Non-pigmented ciliary epithelial cell (primary cell): Measurements from ENCODE around the gene CDC42BPG.
A peak's percentile ranks its signal among the peaks of the same experiment; 100 is the strongest.

ENCODE experiments used
- DNase-seq: peaks from one replicate; pipeline ENCODE4 v3.0.0-alpha.2; 2010; ENCODE audit warnings: low read depth

CDC42BPG gene

DNA sequence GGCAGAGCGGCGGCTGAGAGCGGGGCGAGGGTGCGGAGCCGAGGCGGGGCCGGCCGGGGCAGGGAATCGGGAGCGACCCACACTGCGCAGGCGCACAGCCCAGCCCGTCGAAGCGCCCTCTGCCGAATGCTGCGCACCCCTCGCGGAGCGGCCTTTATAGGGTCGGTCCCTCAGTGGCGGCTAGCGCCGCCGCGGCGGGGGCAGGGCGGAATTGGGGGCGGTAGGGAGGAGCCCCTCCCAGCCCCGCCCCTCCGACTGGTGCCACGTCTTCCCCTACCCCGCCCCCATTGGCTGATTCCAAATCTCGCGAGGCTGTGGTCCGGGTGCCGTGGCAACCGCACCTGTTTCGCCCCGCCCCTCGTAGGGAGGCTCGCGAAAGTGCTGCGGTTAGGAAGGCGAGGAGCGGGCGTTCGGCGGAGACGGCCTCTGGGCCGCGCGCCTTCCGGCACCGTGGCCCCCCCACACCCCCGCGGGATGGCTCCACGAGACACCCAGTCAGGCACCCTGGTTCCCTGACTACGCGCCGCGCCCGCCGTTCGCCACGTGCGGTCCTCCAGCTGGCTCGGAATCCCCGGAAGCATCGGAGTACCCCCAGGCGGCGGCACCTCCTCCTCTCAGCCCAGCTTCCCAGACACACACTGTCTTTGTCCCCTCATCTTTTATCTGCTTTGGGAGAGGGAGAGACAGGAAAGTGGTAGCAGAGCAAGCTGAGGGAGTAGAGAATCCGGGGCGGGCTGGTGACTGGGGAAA is 34.2 kb upstream of the CDC42BPG start, which contains the start of gene EHD1:
TSS of gene EHD1 (minus strand) at position 128 of the 750 bp plus-strand sequence. CDS start 157 bp downstream, outside the sequence.
- peak; percentile 84 for DNase-seq

DNA sequence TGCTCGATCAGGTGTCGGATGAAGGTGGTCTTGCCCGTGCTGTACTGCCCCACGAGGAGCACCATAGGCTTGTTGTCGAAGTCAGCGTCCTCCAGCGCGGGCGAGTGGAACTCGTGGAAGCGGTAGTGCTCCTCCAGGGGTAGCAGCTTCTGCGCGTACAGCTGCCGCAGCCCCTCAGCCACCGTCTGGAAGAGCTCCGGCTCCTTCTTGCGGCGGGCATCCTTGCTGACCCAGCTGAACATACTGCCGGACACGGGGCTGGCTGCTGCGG is 33.7 kb upstream of the CDC42BPG start:
- no peak for DNase-seq

DNA sequence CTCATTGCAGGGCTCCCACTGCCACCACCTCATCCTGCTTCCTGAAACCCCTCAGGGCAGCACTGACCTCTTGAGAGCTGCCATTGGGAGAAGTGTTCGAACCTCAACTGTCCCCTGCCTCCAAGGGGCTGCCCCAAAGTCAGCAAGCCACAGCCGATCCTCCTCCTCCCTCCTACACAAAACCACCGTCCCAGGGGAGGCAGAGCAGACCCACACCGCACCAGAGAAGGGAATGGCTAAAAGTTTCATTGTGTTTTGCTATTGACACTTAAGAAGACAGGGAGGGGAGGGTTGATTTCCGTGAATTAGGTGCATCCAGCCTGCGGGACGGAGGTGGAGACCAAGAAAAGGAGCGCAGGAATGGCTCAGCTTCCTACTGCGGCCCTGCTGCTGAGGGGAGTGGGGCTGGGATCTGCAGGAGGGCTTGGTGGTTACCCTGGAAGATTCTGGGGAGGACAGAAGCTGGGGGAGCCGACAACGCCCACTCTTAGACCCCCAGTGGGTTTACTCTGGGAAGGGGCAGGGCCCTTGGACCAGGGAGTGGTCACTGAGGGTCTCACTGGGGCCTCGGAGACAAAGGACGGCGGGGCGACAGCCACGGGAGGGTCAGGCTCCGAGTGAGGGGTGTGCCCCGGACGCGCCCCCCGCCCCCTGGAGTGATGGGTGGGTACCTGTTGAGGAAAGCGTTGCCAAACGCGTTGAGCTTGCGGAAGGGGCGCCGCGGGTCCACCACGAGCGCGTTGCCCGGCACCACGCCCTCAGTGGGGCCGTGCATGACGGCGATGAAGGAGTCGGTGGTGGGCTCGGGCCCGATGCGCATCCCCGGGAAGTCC is 33.2 kb upstream of the CDC42BPG start:
- no peak for DNase-seq

DNA sequence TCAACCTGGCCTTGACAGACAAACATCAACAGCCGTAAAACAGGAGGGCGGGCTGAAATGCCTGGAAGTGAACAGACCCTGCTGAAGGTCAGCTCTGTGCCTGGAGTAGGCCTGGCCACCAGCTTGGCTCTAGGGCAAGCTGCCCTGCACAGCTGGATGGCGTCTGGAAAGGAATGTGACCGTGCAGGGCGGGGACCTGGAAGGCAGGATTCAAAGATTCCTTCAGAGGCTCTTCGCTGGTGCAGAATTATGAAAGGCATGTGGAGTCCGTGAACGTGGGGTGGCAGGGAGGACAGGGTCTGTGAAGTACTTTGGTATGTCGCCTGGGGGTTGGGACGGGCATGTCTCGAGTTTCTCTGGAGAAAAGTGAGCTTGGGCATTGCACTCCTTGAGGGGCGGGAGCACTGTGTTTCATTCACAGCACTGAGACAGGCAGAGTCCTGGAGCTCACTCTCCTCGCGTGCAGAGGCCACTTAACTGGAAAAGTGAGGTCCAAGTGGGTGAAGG is 32.4 kb upstream of the CDC42BPG start:
- no peak for DNase-seq

DNA sequence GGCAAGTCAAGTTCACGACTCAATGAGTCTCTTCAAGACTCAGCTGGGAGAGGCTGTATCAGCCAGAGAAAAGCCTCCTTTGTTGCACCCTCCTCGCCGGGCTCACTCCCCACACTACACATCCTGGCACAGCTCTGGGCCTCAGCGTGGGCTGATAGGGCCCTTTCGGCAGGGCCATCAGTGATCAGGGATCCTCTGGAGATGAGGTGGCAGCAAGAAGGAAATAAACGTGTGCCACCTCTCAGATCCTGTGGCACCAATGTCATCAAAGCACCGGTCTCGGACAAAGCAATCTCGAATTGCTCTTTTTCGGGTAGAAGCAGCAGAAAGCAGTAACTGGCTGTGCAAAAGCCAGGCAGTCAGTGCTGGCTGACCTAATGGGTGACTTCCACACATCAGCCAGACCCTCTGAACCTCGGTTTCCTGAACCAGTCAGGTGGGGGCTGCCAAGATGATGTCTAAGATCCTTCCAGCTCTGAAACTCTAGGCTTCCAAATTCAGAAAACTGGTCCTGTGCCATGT is 31.8 kb upstream of the CDC42BPG start:
- DNase-seq = no peak

DNA sequence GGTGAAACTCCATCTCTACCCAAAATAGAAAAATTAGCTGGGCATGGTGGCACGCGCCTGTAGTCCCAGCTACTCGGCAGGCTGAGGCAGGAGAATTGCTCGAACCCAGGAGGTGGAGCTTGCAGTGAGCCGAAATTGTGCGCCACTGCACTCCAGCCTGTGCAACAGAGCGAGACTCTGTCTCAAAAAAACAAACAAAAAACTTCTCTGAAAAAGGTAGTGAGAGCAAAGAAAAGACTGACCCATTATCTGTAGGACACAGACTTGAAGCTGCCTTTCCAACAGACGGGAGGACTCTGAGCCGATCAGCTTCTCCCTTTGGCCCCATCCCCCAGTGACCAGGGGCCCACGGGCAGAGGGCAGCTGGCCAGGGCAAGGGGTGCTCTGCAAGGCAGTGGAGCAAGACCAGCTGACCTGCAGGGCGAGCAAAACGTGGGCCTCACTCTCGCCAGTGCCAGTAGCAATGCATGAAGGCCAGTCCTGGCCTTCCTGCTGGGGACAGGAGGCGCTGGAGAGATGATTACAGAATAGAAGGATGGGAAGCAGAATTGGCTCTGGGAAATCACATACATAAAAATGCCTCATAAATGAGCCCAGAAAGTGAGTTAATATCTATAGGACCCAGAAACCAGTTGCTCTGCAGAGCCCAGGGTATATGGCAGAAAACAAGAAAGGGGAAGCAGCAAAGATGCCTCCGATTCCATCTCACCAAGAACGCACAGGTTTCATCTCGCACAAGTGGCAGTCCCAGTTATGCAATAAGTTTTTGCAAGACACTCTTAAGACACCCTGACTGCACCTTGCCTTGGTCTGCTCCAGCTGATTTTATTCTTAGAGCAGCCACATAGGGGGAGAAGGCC is 31.1 kb upstream of the CDC42BPG start:
- no peak for DNase-seq

DNA sequence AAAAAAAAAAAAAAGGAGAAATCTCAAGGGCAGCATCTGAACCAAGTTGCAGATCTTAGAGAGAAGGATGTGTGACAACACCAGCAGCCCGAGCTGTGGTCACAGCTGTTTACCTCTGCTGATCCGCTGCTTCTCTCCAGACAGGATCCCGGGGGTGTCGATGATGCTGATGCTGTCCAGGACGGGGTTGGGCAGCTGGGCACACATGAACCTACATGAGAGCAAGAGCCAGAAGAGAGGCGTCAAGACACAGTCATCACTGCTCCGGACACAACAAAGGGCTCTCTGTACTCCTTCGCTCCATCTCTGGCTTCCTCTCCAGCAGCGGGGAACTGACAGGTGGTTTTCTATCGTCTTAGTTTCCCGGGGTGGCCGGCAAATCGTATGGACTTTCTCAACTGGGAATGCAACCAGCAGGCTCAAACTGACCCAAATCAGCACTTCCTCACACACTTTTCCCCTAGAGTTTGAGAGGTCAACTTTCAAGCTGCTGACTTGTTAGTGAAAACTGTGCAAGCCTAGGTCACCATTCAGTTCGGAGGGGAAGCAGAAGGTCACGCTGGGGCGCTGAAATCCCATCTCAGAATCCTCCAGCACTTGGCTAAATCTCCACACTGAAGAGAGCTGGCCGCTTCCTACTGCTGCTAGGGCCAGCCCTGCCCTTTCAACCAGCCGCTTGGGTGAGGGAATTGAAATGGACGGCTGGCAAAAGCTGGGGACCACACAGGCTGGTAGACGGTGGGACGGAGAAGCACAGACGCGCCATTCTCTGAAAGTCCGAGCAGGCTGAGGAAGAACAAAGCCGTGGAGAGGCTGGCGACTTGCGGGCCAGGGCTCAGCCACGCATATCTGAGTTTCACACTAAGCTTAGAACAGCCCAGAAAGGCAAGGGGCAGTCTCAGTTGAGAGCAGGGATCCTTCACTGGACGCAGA is 30.1 kb upstream of the CDC42BPG start:
- DNase-seq = no peak

DNA sequence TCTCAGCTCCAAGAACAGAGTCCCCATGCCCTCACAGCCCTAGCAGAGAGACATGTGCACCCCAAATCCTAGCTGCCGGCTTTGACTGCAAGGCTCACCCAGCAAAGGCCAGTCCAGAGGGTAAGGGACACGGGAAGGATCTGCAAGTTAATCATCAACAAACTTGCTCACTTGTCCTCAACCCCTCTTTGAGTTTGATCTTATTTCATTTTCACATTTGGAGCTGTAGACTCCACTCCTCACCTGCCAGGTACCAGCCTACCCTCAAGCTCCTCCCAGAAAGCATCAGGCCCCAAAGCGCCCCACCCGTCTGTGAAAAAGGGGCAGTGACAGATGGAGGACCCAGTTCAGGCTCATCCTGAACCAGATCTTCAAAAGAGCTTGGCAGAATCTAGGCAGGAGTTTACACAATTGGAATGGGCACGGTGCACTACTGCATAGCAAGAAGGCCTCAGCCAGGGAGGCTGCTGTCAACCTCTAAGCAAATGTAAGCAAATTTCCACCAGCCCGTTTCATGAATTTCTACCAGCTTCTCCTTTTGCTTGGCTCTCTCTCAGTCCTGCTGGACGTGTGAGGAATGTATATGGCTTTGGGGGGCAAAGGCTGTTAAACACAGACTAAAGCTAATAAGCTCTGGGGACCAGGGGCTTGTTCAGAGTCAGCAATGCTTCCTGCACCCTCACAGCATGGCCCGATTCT is 28.5 kb upstream of the CDC42BPG start:
- no peak for DNase-seq

DNA sequence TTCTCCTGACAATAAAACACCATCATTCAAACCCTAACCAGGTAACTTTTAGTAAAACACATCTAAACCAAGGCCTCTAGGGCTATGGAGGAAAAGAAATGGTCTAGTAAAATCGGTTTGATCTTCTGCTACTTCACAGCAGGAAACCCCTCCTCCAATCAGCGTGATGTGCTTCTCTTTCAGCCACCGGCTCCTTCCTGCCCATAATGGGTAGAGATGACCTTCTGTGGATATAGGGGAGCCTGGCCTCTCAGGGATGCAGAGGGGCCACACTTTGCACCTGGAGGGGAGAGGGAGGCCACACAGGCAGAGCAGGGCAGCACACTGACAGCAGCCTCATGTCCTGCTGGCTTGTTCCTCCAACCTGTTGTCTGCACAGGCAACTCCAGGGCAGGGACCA is 27.0 kb upstream of the CDC42BPG start:
- DNase-seq = no peak

DNA sequence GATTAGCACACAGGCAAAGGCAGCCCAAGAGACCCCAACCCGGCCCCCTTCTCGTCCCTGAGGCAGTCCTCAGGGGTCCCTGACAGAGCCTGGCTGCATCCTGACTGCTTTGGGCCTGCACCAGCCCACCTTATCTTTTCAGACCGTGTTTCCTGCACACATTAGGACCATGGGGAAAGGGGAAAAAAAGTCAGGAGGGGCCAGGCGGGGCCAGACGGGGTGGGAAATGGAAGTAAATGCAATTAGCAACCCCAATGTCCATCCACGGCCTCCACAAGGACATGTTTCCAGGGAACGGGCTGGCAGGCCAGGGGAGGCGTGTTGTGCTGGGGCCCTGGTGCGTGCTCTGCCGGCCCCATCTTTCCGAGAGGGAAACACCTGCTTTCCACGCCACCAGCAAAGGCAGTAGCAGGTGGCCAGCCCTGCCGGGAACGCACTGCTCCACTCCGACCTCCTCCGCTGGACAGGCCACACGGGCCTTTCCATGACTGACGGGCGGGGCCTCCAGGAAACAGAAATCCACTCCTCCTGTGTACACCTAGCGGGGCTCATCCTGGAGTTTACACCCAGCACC is 26.5 kb upstream of the CDC42BPG start:
- no peak for DNase-seq

DNA sequence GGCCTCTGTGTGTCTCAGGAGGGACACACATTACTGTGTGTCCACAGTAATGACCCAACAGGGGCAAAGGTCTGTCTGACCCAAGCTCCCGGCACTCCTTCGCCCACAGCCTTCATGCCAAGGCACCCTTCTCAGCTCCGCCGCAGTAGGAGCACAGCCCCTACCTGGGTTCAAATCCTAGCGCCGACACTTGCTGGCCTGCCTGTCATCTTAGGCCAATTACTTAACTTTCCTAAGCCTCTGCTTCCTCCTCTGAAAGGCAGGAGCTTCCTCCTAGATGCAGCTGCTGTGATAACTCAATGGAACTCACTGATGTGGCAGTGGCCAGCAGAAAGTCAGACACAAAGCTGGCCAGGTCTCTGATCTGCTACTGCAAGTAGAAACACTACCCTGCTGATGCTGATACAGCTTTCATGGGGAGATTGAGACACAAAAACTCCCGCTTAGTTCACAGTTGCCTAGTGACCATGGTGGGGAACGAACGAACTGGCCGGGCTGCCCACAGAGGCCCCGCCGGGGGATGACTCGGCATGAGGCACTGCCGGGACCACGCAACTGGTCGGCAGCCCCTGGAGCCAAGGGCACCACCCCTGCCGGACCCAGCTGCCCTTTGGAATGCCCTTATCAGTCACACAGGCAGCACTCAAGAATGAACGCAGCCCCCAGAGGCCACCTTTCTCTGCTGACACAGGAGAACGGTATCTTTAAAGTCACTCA is 25.9 kb upstream of the CDC42BPG start:
- no peak for DNase-seq

DNA sequence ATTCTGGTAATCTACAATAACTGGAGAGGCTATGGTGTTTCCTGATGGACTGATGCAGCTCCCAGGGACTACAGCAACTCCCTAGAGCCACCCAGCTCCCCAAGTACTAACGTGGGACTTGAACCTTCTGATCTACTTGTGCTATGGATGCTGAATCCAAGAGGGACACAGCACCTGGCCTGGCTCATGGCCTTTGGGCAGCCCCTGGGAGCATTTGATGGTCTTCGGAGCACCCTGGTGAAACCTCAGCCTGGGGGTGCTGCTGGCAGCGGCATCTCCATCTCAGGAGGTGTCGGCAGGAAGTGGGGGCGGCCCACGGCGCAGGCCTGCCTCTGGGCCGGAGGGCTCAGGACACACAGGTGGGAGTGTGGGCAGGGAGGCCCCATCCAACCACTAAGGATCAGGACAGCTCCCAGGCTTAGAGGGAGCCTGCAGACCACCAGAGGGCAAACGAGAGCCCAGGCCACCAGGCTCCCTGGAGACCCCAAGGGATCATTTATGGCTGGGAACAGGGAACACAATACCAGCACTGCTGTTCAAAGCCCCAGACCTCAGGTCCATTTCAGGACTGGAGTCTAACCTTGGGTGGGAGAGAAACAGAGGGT is 25.2 kb upstream of the CDC42BPG start:
- DNase-seq = no peak

DNA sequence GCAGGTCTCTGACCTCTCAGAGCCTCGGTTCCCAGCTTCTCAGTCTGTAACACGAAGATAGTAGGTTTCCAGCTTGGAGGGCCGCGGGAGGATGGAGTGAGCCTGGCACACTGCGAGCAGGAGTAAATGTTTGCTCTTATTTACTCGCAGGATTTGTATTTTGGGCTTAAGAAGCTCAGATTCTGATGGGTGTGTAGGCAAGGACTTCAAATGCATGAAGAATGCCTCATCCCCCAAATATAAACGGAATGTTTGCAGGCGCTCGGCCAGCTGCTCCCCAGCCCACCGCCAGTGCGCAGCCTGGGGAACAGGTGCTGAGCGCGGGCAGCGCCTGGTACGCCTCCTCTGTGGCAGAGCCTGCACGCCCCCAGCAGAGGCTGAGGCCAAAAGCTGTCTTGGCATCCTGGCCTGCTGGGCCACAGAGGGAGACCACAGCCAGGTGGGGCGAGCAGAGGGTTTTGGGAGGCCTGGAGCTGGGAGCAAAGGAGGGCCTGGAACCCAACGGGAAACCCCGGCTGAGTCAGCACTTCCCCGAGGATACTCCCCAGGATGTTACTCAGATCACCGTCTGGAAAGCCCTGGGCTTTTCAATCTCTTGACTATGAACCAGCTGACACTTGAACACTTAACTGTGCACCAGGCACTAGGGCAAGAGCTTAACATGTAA is 24.6 kb upstream of the CDC42BPG start:
- DNase-seq = peak; percentile 64

DNA sequence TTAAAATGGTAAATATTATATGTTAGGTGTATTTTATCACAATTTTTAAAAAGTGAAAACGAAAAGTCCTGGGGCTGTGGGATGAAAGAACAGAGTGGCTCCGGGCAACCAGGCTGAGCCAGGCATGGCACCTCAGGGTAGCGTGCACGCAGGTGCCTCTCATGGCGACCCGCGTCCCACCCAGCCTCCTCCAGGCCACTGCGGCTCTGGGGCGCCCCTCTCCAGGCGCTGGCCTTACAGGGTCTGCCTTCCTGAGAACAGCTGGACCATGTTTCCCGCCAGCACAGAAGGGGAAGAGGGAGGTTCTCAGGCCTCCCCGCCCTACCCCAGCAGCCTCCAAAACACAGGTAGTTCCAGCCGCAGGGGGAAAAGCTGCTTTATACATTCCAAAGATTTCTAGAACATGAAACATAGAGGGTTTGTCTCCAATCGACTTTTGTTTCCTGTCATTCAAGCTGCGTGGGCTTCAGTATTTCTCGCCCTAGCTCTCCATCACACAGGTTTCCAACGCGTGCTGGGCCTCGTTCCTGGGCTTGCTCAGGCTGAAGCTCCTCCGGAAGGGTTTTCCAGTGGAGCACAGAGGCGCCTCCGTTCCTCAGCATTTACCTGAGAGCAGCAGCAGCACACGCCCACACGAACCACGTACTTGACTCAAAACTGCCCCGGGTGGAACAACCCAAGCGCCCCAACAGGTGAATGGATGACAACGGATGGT is 23.5 kb upstream of the CDC42BPG start:
- no peak for DNase-seq

DNA sequence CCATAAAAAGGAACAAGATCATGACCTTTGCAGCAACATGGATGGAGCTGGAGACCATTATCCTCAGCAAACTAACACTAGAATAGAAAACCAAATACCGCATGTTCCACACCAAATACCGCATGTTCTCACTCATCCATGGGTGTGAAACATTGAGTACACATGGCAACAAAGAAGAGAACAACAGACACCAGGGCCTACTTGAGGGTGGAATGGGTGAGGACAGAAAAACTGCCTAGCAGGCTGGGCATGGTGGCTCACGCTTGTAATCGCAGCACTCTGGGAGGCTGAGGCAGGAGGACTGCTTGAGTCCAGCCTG is 21.7 kb upstream of the CDC42BPG start:
- DNase-seq = no peak

DNA sequence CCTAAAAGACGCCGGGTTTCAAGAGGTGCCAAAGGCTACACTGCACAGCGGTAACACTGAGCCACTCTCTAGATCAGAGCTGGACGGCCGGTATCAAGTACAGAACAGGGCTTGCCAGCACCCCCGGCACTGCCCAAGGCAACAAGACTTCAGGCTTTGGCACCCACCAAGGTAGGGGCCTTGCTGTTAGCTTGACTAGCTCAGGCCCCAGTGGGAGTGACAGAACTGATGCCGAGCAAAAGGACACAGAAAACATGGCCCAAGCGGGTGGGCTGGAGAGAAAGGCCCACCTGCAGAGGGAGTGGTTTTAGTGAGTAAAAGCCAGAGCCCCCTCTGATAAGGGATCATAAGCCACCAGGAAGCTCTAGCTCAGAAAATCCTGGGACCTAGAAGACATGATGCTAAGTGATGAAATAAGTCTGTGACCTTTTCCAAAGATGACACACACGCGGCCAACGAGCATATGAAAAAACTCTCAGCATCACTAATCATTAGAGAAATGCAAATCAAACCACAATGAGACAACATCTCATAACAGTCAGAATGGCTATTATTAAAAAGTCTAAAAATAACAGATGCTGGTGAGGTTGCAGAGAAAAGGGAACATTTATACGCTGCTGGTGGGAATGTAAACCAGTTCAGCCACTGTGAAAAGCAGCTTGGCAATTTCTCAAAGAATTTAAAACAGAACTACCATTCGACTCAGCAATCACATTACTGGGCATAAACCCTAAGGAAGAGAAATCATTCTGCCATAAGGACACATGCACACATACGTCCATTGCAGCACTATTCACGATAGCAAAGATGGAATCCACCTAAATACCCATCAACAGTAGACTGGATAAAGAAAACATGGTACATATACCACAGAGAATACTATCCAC is 21.1 kb upstream of the CDC42BPG start:
- no peak for DNase-seq
